ENCODE measurements around the gene GSTM5.
"Not testable (repeated sequence)": the region's sequence is repeated elsewhere in the genome, so short reads cannot be mapped to it uniquely, and the experiment has no call there.

DNA sequence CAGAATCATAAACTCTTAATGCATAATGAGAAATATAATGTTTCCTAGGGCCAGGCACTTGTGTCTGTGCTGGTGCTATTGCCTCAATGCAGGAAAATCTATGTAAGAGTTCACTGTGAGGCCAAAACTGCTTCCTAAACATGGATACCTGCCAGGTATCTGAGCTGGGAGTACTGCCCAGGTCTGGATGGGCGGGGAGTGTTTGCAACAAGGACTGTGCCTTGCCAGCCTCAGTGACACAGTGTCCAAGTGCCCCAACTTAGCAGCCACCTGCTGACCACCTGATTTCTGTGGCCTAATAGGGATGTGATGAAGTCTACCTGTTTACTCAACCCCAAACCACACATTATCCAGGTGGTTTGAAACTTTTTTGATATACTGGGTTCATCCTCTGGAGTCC lies 26.7 kb upstream of the GSTM5 start:
- TF ChIP-seq, protein P1, sequence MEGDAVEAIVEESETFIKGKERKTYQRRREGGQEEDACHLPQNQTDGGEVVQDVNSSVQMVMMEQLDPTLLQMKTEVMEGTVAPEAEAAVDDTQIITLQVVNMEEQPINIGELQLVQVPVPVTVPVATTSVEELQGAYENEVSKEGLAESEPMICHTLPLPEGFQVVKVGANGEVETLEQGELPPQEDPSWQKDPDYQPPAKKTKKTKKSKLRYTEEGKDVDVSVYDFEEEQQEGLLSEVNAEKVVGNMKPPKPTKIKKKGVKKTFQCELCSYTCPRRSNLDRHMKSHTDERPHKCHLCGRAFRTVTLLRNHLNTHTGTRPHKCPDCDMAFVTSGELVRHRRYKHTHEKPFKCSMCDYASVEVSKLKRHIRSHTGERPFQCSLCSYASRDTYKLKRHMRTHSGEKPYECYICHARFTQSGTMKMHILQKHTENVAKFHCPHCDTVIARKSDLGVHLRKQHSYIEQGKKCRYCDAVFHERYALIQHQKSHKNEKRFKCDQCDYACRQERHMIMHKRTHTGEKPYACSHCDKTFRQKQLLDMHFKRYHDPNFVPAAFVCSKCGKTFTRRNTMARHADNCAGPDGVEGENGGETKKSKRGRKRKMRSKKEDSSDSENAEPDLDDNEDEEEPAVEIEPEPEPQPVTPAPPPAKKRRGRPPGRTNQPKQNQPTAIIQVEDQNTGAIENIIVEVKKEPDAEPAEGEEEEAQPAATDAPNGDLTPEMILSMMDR (conservative IDR thresholded peaks at IDR 0.05), result not testable (repeated sequence)
- TF ChIP-seq EZH2 (IDR thresholded peaks at IDR 0.05; ENCODE audit: low read depth), result not testable (repeated sequence)
